Measurements from ENCODE around the gene CABLES2.

CABLES2 gene

GRCh38 chr20:62395311-62396242, 11.5 kb downstream of the CABLES2 start (continued):
- no peak for TF ChIP-seq TSHZ2 (CRISPR knock-in tag; IDR thresholded peaks at IDR 0.05)

- TF ChIP-seq ZFP3 (CRISPR knock-in tag; IDR thresholded peaks at IDR 0.05) (no peak), CREB5 (CRISPR knock-in tag; IDR thresholded peaks at IDR 0.05; ENCODE audit: low read depth) (no peak), PPARA (CRISPR knock-in tag; IDR thresholded peaks at IDR 0.05; ENCODE audit: borderline replicate concordance) (no peak), GLIS3 (CRISPR knock-in tag; IDR thresholded peaks at IDR 0.05) (no peak), ESRRG (CRISPR knock-in tag; IDR thresholded peaks at IDR 0.05) (no peak), OSR1 (CRISPR knock-in tag; IDR thresholded peaks at IDR 0.05) (no peak), ZFP30 (CRISPR knock-in tag; IDR thresholded peaks at IDR 0.05) (no peak), RARB (CRISPR knock-in tag; IDR thresholded peaks at IDR 0.05) (no peak), ISL1 (CRISPR knock-in tag; IDR thresholded peaks at IDR 0.05) (no peak), CSDC2 (CRISPR knock-in tag; IDR thresholded peaks at IDR 0.05) (no peak), PATZ1 (CRISPR knock-in tag; IDR thresholded peaks at IDR 0.05; ENCODE audit: borderline replicate concordance) (no peak), POU6F1 (CRISPR knock-in tag; IDR thresholded peaks at IDR 0.05; ENCODE audit: borderline replicate concordance, low read depth) (no peak), TOX (CRISPR knock-in tag; IDR thresholded peaks at IDR 0.05; ENCODE audit: borderline replicate concordance) (no peak), CSRNP3 (CRISPR knock-in tag; IDR thresholded peaks at IDR 0.05) (no peak), TSHZ2 (CRISPR knock-in tag; IDR thresholded peaks at IDR 0.05) (no peak), ZNF565 (CRISPR knock-in tag; conservative IDR thresholded peaks at IDR 0.05; ENCODE audit: low read depth) (no peak)
- no peak for ATAC-seq
Measured at GRCh38 chr20:62394248-62395245, 12.5 kb downstream of the CABLES2 start.

All from SK-N-SH treated with all-trans-retinoic acid at 6 μM for 48 hours (cell line).